Urothelium cell line (cell line): ENCODE data around the gene SFXN4.
A peak's percentile ranks its signal among the peaks of the same experiment; 100 is the strongest.

ENCODE experiments used
- DNase-seq: peaks from one replicate; pipeline ENCODE4 v3.0.0; 2011; ENCODE audit warnings: low spot score, mixed read lengths
- FAIRE-seq: peaks from 2 replicates; lab custom pipeline; 2011; peaks lifted over from hg19 to GRCh38; lab: Jason Lieb, UNC

The SFXN4 gene

DNA sequence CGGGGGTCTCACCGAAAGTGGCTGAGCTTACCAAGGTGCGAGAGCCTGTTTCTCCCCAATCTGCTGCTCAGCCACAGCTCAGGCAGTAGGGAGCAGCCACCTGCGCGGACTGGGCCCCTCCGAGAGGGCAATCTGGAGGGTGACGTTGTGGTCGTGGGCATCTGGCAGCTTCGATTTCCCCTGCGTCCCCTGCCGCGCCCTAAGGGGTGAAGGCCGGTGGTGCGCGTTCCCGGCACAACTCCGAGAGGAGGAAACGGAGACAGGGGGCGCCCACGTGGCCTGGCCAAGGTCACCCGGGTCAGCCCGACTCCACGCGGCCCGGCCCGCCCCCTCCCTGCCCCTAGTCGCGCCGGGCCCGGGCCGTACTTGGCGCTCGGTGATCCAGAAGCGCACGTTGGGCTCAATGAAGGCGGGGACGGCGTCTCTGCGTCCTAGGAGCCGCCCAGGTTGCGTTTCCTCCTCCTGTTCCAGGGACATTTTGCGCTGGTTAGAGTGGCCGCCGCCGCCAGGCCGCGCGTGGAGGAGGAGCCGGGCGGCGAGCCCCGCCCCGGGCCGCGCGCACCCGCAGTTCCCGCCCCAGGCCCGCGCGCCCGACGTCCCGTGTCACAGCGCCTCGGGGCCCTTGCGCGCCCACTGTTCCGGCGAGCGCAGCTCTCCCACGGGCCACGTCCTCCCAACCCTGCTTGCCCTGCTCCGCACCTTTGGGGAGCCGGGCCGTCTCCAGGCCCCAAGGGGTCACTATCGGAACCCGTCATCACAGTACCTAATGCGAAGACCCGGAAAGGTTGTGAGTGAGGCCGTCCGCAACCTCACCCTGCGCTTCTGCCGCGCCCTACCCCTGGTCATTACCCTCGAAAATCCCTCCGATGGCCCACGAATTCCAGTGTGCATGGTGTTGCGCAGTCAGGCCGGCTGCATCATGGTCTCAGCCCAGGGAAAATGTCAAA, at the start of gene SFXN4:
TSS of gene SFXN4 (minus strand) at position 544 of the 947 bp plus-strand sequence. CDS start at position 477, 67 bp downstream.
- peak; percentile 27 for FAIRE-seq

DNA sequence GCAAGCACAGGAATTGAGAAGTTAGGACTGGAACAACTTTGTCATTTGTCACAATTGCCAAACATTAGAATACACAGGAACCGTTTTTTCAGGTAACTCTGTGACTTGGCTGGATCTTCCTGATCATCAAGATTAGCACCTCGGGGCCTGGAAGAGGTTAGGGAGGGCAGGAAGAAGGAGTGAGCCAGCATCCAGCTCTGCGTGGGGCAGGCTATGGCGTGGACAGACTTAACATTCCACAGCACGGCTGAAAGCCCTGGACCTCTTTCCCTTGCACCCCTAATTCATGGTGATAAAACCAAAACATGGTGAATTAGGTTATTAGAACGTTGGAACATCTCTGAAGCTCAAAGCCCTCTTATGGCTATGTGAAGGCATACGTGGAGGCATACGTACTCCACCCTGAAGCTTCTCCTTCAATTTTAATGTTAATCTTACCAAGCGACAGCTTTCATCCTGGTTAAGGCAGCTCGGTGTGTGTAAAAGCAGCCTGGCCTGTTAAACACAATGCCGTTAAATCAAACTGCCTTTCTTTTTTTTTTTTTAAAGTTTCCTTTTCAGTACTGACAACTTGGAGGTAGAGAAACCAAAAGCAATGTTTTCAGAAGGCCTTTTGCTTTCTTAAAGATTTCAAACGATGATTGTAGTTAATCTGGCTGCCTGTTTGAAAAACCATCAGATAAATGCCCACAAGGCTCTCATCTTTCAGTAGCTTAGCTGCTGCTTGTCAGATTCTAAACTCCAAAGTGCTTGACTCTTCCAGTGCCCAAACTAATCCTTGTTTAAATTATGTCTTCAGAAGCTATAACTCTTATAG, 46.3 kb upstream of the SFXN4 start:
- FAIRE-seq (no peak), DNase-seq (no peak)

More for the DNA sequence above, at the start of gene SFXN4:
- DNase-seq: peak; percentile 86

GRCh38 chr10:119211176-119211575, 45.7 kb upstream of the SFXN4 start:
- DNase-seq: no peak
- no peak for FAIRE-seq

- DNase-seq (no peak), FAIRE-seq (no peak)
Measured at GRCh38 chr10:119210633-119211032, 45.1 kb upstream of the SFXN4 start.

- DNase-seq: no peak
- FAIRE-seq: no peak
Measured at GRCh38 chr10:119209736-119210355, 44.3 kb upstream of the SFXN4 start.

GRCh38 chr10:119209035-119209735, 43.7 kb upstream of the SFXN4 start:
- FAIRE-seq (no peak), DNase-seq (peak; percentile 60)

DNA sequence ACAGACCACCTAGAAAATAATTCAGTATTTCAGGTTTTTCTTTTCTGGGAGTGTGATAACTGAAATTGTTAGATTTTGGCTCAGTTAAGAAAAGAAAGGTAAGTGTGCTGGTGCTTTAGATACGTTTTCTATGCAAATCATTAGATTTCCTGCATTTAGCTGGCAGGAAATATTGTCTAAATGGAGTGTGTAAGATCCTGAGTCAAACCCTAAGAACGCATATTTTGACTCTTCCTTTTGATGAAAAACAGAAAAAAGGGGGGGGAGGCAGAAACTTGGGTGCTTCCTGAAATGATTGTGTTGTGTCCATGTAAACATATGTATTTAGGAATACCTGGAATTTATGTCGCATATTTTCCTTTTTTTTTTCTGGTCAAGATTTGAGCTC, 43.0 kb upstream of the SFXN4 start:
- FAIRE-seq: no peak

DNA sequence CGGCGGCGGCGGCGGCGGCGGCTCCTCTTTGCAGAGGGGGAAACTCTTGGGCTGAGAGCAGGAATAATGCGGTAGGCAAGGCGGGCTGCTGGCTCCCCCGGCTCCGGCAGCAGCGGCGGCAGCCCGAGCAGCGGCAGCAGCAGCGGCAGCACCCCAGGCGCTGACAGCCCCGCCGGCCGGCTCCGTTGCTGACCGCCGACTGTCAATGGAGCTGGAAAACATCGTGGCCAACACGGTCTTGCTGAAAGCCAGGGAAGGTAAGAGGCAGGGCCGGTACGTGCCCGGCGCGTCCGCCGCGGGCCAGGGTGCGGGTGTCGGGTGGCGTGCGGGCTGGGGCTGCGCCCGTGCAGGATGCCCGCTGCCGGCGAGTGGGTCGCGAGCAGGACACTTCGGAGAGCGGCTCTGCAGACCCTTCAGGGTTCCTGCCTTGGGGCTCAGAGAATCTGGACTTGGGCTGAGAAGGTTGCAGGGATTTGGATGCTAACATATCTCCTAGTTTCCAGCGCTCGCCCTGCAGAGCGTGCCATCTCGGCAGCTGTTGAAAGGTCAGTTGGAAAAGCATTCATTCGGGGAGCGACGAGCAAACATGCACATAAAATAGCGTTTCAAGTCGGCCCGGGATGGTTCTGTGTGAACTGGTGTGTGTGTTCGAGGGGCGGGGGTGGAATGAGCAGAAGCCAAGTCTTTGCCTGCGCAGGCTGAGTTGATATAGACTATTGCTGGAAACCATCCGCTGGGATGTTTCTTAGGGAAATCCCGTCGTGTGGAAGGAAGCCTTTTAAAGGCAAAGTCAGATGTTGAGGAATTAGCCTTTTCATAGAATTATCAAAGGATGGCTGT, 42.4 kb upstream of the SFXN4 start:
- FAIRE-seq (peak; percentile 9), DNase-seq (no peak)

More for the DNA sequence above, 43.0 kb upstream of the SFXN4 start:
- DNase-seq: no peak

GRCh38 chr10:119207366-119207666, 41.8 kb upstream of the SFXN4 start, which contains the start of gene GRK5:
GRK5 (plus strand) TSS chr10:119207571; CDS start chr10:119207918, 347 bp downstream.
- DNase-seq: peak; percentile 96
- peak; percentile 23 for FAIRE-seq

GRCh38 chr10:119206603-119207365, 41.3 kb upstream of the SFXN4 start:
- DNase-seq (peak; percentile 76), FAIRE-seq (no peak)

GRCh38 chr10:119205894-119206602, 40.5 kb upstream of the SFXN4 start:
- FAIRE-seq: no peak

DNA sequence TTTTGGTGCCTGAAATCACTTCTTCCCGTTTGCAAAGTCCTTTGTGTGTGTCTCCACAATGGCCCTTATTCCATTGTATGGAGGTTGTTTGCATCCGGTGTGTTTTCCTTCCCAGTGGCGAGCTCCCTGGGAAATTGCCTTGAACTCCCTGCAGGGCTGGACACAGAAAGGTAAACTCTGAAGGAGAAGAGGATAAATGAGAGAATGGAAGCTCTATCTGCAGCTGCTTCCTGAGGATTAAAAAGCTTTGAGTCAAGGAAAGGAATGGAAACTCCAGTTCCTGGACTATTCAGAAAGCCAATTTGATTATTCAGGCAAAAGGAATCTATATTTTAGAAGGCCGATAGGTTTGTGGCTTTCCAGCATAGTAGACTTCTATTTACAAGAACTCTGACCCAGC, 37.5 kb upstream of the SFXN4 start:
- FAIRE-seq (no peak), DNase-seq (no peak)

More at GRCh38 chr10:119205894-119206602, 40.5 kb upstream of the SFXN4 start:
- DNase-seq: peak; percentile 51

GRCh38 chr10:119201233-119201632, 35.7 kb upstream of the SFXN4 start:
- no peak for DNase-seq
- no peak for FAIRE-seq

- DNase-seq: peak; percentile 63
- no peak for FAIRE-seq
Measured at GRCh38 chr10:119199231-119199992, 33.9 kb upstream of the SFXN4 start.

DNA sequence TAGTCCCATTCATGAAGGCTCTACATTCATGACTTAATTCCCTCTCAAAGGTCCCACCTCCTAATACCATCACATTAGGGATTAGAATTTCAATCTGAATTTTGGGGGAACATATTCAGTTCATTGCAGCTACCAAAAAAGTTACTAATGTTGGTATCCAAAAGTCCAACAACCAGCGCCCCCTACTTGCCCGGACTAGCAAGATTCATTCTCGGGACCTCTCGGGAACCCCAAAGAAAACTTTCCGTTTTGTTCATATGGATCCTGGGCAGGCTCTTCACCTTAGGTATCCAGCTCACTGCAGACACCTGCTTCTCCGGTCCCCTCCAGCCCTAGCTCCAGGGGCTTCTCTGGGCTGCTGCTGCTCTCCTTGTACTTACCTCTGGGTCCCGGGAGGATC, 32.9 kb upstream of the SFXN4 start:
- DNase-seq (no peak), FAIRE-seq (no peak)

GRCh38 chr10:119197921-119198320, 32.4 kb upstream of the SFXN4 start:
- peak; percentile 33 for DNase-seq
- no peak for FAIRE-seq

- peak; percentile 74 for DNase-seq
Measured at GRCh38 chr10:119191881-119192280, 26.4 kb upstream of the SFXN4 start.

More at GRCh38 chr10:119191881-119192280, 26.4 kb upstream of the SFXN4 start:
- FAIRE-seq: no peak
